GM12875 (cell line): ENCODE results near the gene HGS.
A peak's percentile ranks its signal among the peaks of the same experiment; 100 is the strongest.

Experiments used
- H3K4me3 ChIP-seq: one replicate; pipeline ENCODE4 v1.5.1; 2011; ENCODE audit warnings: low read depth, low read length, control low read depth
- CTCF ChIP-seq: IDR thresholded peaks from 2 replicates; pipeline ENCODE4 v1.5.1; 2011; ENCODE audit warnings: low read depth, mild to moderate bottlenecking, control low read depth, inconsistent platforms, low read length, moderate library complexity, borderline replicate concordance; ENCODE audit not compliant: insufficient read depth

The HGS gene

GRCh38 chr17:81683584-81684441, at the start of gene HGS, which contains the start of gene ARL16:
Gene HGS (plus strand): TSS chr17:81684011. CDS start chr17:81684067, 56 bp downstream.
Gene ARL16 (minus strand): TSS chr17:81683797. CDS start chr17:81683753, 44 bp downstream.
- no peak for TF ChIP-seq CTCF
- peak within 1 kb of the TSS; percentile 99 for H3K4me3 ChIP-seq

GRCh38 chr17:81635431-81635830, 48.4 kb upstream of the HGS start:
- no peak for TF ChIP-seq CTCF
- no peak overlapping the region for H3K4me3 ChIP-seq

GRCh38 chr17:81635973-81636504, 47.8 kb upstream of the HGS start:
- peak overlapping the region; percentile 89 for H3K4me3 ChIP-seq
- TF ChIP-seq CTCF, result no peak

- TF ChIP-seq CTCF, result no peak
- peak within 1 kb of the TSS; percentile 89 for H3K4me3 ChIP-seq
These were observed 47.1 kb upstream of the HGS start, which contains the start of the genes NPLOC4 and TSPAN10 for GRCh38 chr17:81636505-81637288. Gene NPLOC4 (minus strand): TSS chr17:81637112. CDS start chr17:81636930, 182 bp downstream. Gene TSPAN10 (plus strand): TSS chr17:81637196. CDS start chr17:81642413, 5,217 bp downstream.

GRCh38 chr17:81638683-81639082, 45.1 kb upstream of the HGS start:
- TF ChIP-seq CTCF, result no peak
- H3K4me3 ChIP-seq, result no peak overlapping the region

GRCh38 chr17:81640011-81640410, 43.8 kb upstream of the HGS start:
- no peak overlapping the region for H3K4me3 ChIP-seq
- no peak for TF ChIP-seq CTCF
